GM23338 (cell line): ENCODE results near the gene GGTLC2.
"Not testable (repeated sequence)": the region's sequence is repeated elsewhere in the genome, so short reads cannot be mapped to it uniquely, and the experiment has no call there.

Experiments
- CREB1 ChIP-seq: fragments of 250-450 bp; sonication (Bioruptor Pico); IDR thresholded peaks from 2 replicates; pipeline ENCODE4 v1.5.0; 2020; ENCODE audit warnings: low read depth, mild to moderate bottlenecking, moderate library complexity
- CTCF ChIP-seq, 2 experiments: fragments of 200-600 bp in 1 of 2; sonication (generic) in 1 of 2; conservative IDR thresholded peaks; 2 replicates each; pipeline versions ENCODE4 v1.5.1 to v1.6.1; 2016 to 2017; ENCODE audit warnings: antibody characterized with exemption in 2 of 2, low read depth in 2 of 2, mild to moderate bottlenecking in 2 of 2, moderate library complexity in 1 of 2
- EZH2 ChIP-seq: fragments of 200-600 bp; sonication (generic); IDR thresholded peaks from one replicate; pipeline ENCODE4 v1.8.0; 2017; ENCODE audit warnings: antibody characterized with exemption, mild to moderate bottlenecking, low read depth; ENCODE audit not compliant: unreplicated experiment
- POLR2AphosphoS5 ChIP-seq: IDR thresholded peaks from 2 replicates; pipeline ENCODE4 v1.6.1; 2016; ENCODE audit warnings: antibody characterized with exemption, low read depth
- REST ChIP-seq: IDR thresholded peaks from one replicate; pipeline ENCODE4 v1.6.1; 2018; ENCODE audit warnings: antibody characterized with exemption; ENCODE audit not compliant: unreplicated experiment

GRCh38 chr22:22686202-22687115 is 42.0 kb downstream of the GGTLC2 start:
- not testable (repeated sequence) for TF ChIP-seq CTCF (conservative IDR thresholded peaks at IDR 0.05; ENCODE audit: low read depth in 2 of 2); REST; POLR2AphosphoS5; EZH2; CREB1 (CRISPR knock-in tag)
